GM13977 (cell line): ENCODE measurements around the gene AHR.
A peak's percentile ranks its signal among the peaks of the same experiment; 100 is the strongest.

Source experiments
- DNase-seq: peaks from one replicate; pipeline ENCODE4 v3.0.0; 2012; ENCODE audit warnings: low spot score
- in situ Hi-C: fragments of 300-500 bp; cut with MboI; formaldehyde crosslinking; loops from one replicate; pipeline ENCODE4 v1.12.0; 2022; ENCODE audit warnings: low sequenced_read_pairs, low pct_unique_long_range_greater_than_20kb, mixed read lengths, inconsistent platforms; ENCODE audit not compliant: unreplicated experiment
- TF ChIP-seq, protein P1 (sequence below): IDR thresholded peaks from 2 replicates; pipeline ENCODE4 v1.5.1; 2012; ENCODE audit warnings: mild to moderate bottlenecking, control low read depth; ENCODE audit not compliant: insufficient read depth; ENCODE audit errors: extremely low read depth, missing control alignments

Gene AHR

DNA sequence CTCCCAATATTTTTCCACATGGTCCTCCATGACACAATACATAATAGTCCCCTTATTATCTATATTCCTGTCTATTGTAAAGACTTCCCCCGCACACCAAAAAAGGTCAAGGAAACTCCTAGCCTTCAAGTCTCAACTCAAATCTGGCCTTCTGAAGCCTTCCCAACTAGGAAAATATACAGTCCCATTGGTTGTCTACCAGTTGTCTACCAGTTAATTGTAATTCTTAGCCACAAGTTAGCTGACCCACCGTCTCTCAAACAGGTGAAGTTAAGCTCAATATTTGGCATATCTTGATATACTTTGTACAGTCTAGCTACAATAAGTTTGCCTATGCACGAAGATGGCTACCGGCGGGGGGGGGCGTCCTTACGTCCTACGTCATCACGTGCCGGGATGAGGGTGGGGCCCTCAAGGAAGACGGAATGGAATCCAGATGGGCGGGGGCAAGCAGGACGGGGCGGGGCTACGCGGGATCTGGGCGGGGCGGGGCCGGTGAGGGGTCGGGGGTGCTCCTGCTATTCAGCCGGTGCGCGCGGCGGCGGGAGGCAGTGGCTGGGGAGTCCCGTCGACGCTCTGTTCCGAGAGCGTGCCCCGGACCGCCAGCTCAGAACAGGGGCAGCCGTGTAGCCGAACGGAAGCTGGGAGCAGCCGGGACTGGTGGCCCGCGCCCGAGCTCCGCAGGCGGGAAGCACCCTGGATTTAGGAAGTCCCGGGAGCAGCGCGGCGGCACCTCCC is at the start of gene AHR:
AHR (plus strand) TSS at position 551 of the 738 bp plus-strand sequence. CDS start 613 bp downstream, outside the sequence.
- peak; percentile 90 for DNase-seq
- in situ Hi-C loops, result no loop called here
- TF ChIP-seq, protein P1, sequence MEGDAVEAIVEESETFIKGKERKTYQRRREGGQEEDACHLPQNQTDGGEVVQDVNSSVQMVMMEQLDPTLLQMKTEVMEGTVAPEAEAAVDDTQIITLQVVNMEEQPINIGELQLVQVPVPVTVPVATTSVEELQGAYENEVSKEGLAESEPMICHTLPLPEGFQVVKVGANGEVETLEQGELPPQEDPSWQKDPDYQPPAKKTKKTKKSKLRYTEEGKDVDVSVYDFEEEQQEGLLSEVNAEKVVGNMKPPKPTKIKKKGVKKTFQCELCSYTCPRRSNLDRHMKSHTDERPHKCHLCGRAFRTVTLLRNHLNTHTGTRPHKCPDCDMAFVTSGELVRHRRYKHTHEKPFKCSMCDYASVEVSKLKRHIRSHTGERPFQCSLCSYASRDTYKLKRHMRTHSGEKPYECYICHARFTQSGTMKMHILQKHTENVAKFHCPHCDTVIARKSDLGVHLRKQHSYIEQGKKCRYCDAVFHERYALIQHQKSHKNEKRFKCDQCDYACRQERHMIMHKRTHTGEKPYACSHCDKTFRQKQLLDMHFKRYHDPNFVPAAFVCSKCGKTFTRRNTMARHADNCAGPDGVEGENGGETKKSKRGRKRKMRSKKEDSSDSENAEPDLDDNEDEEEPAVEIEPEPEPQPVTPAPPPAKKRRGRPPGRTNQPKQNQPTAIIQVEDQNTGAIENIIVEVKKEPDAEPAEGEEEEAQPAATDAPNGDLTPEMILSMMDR, result no peak

DNA sequence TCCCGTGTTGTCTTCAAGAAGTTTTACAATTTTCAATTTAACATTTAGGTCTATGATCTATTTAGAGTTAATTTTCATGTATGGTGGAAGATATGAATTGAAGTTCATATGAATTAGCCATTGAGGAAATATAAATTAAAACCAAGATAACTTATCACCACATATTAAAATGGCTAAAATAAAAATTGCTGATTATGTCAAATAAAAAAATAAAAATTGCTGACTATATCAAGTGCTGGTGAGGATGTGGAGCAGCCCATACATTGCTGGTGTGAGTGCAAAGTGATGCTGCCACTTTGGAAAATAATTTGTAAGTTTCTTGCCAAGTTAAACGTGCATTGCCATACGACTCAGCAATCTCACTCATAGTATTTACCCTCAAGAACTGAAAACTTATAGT is 44.6 kb upstream of the AHR start:
- no peak for DNase-seq
- in situ Hi-C loops, result no loop called here
- TF ChIP-seq, protein P1, result no peak

DNA sequence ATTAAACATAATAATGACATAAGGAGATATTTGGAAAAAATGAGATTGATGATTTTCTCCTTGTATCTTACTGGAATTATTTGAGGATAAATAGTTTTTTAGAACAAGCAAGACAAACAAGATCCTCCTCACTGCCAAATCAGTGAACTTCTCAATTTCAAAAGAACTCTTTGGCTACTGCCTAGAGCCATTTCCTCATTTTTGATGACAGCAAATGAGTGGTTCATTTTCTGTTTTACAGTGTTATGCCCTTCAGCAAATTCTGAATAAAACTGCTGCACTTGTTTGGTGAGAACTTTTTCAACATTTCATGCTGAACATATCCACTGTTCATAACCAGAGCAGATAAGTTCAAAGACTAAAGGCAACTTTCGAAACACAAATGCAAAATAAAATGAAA is 42.5 kb upstream of the AHR start:
- no peak for DNase-seq
- TF ChIP-seq, protein P1, result no peak
- in situ Hi-C loops, result no loop called here

DNA sequence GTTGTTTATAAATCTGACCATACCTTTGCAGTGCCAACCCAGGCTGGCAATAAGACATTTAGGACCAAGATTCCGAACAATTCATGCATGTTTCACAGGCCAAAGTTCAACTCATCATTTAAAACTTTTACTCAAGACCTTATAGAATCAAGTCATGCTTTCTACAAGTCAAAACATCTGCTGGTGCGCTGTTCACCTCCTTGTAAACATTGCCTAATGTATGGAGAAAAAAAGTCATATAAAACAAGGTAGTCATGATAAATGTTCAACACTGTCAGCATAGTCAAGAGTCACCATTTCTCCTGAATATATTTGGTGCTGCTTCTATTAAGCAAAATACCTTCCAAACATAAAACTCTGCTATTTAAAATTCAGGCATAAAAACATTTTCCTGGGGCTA is 42.1 kb upstream of the AHR start:
- TF ChIP-seq, protein P1, result no peak
- in situ Hi-C loops, result no loop called here
- no peak for DNase-seq

DNA sequence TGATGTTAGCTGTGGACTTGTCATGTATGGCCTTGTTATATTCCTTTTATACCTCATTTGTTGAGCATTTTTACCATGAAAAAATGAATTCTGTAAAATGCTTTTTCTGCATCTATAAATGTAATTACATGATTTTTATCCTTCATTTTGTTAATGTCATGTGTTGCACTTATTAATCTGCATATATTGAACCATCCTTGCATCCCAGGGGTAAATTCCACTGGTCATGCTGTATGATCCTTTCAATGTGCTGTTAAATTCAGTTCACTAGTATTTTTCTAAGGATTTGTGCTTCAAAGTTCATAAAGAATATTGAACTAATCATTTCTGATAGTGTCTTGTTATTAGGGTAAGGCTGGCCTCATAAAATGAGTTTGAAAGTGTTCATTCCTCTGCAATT is 31.9 kb upstream of the AHR start:
- DNase-seq, result no peak
- in situ Hi-C loops, result no loop called here
- TF ChIP-seq, protein P1, result no peak

DNA sequence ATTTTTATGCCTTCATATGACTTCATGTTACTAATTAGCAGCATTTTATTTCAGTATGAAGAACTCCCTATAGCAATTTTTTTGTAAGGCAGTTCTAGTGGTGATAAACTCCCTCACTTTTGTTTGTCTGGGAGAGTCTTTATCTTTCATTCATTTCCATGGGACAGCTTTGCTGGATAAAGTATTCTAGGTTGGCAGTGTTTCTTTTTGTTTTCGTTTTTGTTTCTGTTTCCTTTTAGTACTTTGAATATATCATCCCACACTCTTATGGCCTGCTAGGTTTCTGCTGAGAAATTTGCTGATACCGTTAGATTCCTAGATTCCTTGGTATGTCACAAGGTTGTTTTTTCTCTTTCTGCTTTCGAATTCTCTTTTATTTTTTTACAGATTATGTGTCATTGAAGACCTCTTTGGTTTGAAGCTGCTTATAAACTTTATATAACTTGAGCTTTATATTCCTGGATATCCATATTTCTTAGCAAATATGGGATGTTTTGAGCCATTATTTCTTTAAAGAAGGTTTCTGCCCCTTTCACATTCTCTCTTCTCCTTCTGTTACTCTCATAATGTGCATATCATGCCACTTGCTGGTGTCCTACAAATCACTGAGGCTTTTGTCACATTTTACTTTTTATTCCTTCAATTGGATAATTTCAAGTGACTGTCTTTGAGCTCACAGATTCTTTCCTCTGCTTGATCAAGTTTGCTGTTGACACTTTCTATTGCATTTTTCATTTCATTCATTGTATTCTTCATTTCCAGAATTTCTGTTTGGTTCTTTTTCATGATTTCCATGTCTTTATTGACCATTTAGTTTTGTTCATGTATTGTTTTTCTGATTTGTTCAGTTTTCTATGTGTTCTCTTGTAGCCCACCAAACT is 28.9 kb upstream of the AHR start:
- DNase-seq, result no peak

More for the DNA sequence above, 28.9 kb upstream of the AHR start:
- TF ChIP-seq, protein P1, result no peak
- in situ Hi-C loops, result no loop called here
